ENCODE measurements around the gene LILRA5. TPM values are rescaled to one million over a fixed set of nuclear protein-coding genes. Genes with fewer than 3 reads are reported as not detected.
"Not testable (repeated sequence)": the region's sequence is repeated elsewhere in the genome, so short reads cannot be mapped to it uniquely, and the experiment has no call there.

Gene LILRA5
- total and polyA plus RNA-seq, 2 of the 4 experiments (the other 2 are of a cell fraction) = not detected

DNA sequence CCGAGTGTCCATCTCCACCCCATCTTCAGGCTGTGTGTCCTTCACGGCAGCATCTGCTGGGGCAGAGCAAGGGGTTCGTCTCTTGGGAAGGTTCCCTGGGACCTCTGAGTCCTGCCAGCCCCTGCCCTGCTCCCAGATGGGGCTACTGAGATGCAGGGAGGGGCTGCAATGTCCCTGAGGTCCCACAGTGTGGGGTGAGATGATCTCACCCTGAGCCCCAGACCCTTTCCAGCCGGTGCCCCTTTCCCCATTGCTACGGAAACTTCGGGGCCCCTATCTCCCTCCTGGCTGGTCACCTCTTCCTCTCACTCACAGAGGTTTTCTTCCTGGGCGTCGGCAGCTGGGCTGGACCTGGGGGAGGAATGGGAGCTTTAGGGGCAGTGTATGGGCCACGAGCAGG is 37.0 kb downstream of the LILRA5 start:
- intact Hi-C loops (cut with micrococcal nuclease) (no loop called here), in situ Hi-C loops (cut with MboI; ENCODE audit: low sequenced_read_pairs) (no loop called here), dilution Hi-C loops (cut with HindIII; ENCODE audit: low sequenced_read_pairs, unreplicated experiment) (no loop called here)
- H4K20me1 ChIP-seq (ENCODE audit: insufficient read depth, low read length) = no peaks in the 10 kb centered on the region
- no peaks in the 10 kb centered on the region for H3K4me1 ChIP-seq (ENCODE audit: control insufficient read depth, insufficient read depth, low read length)
- H3K56ac ChIP-seq (ENCODE audit: extremely low read depth, insufficient read depth, low read length) = no peak overlapping the region
- no peak overlapping the region for H4K5ac ChIP-seq (ENCODE audit: low read depth, low read length)
- no peak overlapping the region for H2AK5ac ChIP-seq (ENCODE audit: low read depth, low read length)
- ChIA-PET CTCF (no interaction called here), POLR2A (ENCODE audit: unreplicated experiment) (no interaction called here)
- H3K4me2 ChIP-seq (ENCODE audit: low read depth, low read length) = no peak overlapping the region
- no peak overlapping the region for H2BK5ac ChIP-seq (ENCODE audit: low read depth, low read length, poor library complexity, severe bottlenecking)
- no CpG with 5 or more reads among the region's 9 CpGs for WGBS, 2 experiments (ENCODE audit: extremely low coverage in 2 of 2, insufficient read length in 1 of 2)
- H3K27ac ChIP-seq (ENCODE audit: insufficient read depth, low read length) = no peak overlapping the region
- no peak overlapping the region for H3K18ac ChIP-seq (ENCODE audit: low read depth, low read length)
- H3K27me3 ChIP-seq (ENCODE audit: control insufficient read depth, insufficient read depth, low read length) = no peaks in the 10 kb centered on the region; the same call in 1 of the 2 replicates
- no peak overlapping the region for H3K23ac ChIP-seq (ENCODE audit: low read depth, low read length)
- H2BK120ac ChIP-seq (ENCODE audit: low read depth, low read length) = no peak overlapping the region
- no peaks in the 10 kb centered on the region for H3K9me1 ChIP-seq (ENCODE audit: insufficient read depth, low read length)
- H2BK15ac ChIP-seq (ENCODE audit: low read depth, low read length) = no peak overlapping the region
- no peaks in the 10 kb centered on the region for H3K79me1 ChIP-seq (ENCODE audit: low read depth in 1 of 2, low read length in 2 of 2)
- DNase-seq (no peak), ATAC-seq (ENCODE audit: low read depth) (no peak)
- no peak overlapping the region for H2BK20ac ChIP-seq (ENCODE audit: low read depth, low read length)
- H3K36me3 ChIP-seq (ENCODE audit: control insufficient read depth, insufficient read depth, low read length) = no peaks in the 10 kb centered on the region
- no peak overlapping the region for H3K4me3 ChIP-seq (ENCODE audit: insufficient read depth, low read depth, low read length)
- TF ChIP-seq RFX5 (IDR thresholded peaks at IDR 0.05; ENCODE audit: low read depth, low read length) (no peak), POLR2A (IDR thresholded peaks at IDR 0.05; ENCODE audit: low read depth, low read length) (no peak), MXI1 (IDR thresholded peaks at IDR 0.05; ENCODE audit: borderline replicate concordance, low read depth, low read length) (no peak), BHLHE40 (IDR thresholded peaks at IDR 0.05; ENCODE audit: low read depth, low read length) (no peak), NFE2L2 (IDR thresholded peaks at IDR 0.05; ENCODE audit: low read depth, low read length) (no peak), MAZ (IDR thresholded peaks at IDR 0.05; ENCODE audit: borderline replicate concordance, low read depth, low read length) (no peak), RCOR1 (IDR thresholded peaks at IDR 0.05; ENCODE audit: insufficient replicate concordance, low read length) (no peak)
- TF ChIP-seq, protein P1, sequence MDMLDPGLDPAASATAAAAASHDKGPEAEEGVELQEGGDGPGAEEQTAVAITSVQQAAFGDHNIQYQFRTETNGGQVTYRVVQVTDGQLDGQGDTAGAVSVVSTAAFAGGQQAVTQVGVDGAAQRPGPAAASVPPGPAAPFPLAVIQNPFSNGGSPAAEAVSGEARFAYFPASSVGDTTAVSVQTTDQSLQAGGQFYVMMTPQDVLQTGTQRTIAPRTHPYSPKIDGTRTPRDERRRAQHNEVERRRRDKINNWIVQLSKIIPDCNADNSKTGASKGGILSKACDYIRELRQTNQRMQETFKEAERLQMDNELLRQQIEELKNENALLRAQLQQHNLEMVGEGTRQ (IDR thresholded peaks at IDR 0.05; ENCODE audit: low read depth, low read length) = no peak
- H4K91ac ChIP-seq (ENCODE audit: insufficient read depth, low read depth, low read length) = no peak overlapping the region
- no peak overlapping the region for H3K4ac ChIP-seq (ENCODE audit: low read depth, low read length)
- H2AFZ ChIP-seq (replicated peaks; ENCODE audit: low read length, poor library complexity) = no peak overlapping the region
- no peak overlapping the region for H3K14ac ChIP-seq (replicated peaks; ENCODE audit: low read depth, low read length)
- no peak overlapping the region for H2AK9ac ChIP-seq (replicated peaks; ENCODE audit: low read depth, low read length, poor library complexity)
- no TSS peak for BruUV-seq (replicated peaks)
- H3K9ac ChIP-seq (ENCODE audit: low read depth, low read length) = no peak overlapping the region
- H3K9me3 ChIP-seq (ENCODE audit: control insufficient read depth, insufficient read depth, low read length) = no peaks in the 10 kb centered on the region
- H4K8ac ChIP-seq (ENCODE audit: low read depth in 2 of 2, low read length in 2 of 2) = no peak overlapping the region

- H3K9me1 ChIP-seq (ENCODE audit: insufficient read depth, low read length); H3K27ac ChIP-seq (ENCODE audit: insufficient read depth, low read length); H2AK5ac ChIP-seq (ENCODE audit: low read depth, low read length); CTCF ChIA-PET; H3K79me1 ChIP-seq (ENCODE audit: low read depth in 1 of 2, low read length in 2 of 2); in situ Hi-C loops (cut with MboI; ENCODE audit: low sequenced_read_pairs); H3K9ac ChIP-seq (ENCODE audit: low read depth, low read length); ATAC-seq (ENCODE audit: low read depth); intact Hi-C loops (cut with micrococcal nuclease); H2BK20ac ChIP-seq (ENCODE audit: low read depth, low read length); H3K23ac ChIP-seq (ENCODE audit: low read depth, low read length); H3K18ac ChIP-seq (ENCODE audit: low read depth, low read length); POLR2A ChIA-PET (ENCODE audit: unreplicated experiment); H3K4me3 ChIP-seq (ENCODE audit: insufficient read depth, low read depth, low read length); H2BK120ac ChIP-seq (ENCODE audit: low read depth, low read length); H3K9me3 ChIP-seq (ENCODE audit: control insufficient read depth, insufficient read depth, low read length); BruUV-seq (replicated peaks); H3K14ac ChIP-seq (replicated peaks; ENCODE audit: low read depth, low read length); H4K5ac ChIP-seq (ENCODE audit: low read depth, low read length); H2AFZ ChIP-seq (replicated peaks; ENCODE audit: low read length, poor library complexity); H4K91ac ChIP-seq (ENCODE audit: insufficient read depth, low read depth, low read length); H4K8ac ChIP-seq (ENCODE audit: low read depth in 2 of 2, low read length in 2 of 2); dilution Hi-C loops (cut with HindIII; ENCODE audit: low sequenced_read_pairs, unreplicated experiment); H3K4ac ChIP-seq (ENCODE audit: low read depth, low read length); H4K20me1 ChIP-seq (ENCODE audit: insufficient read depth, low read length); DNase-seq; H3K27me3 ChIP-seq (ENCODE audit: control insufficient read depth, insufficient read depth, low read length); H3K4me1 ChIP-seq (ENCODE audit: control insufficient read depth, insufficient read depth, low read length); H3K56ac ChIP-seq (ENCODE audit: extremely low read depth, insufficient read depth, low read length); H3K4me2 ChIP-seq (ENCODE audit: low read depth, low read length); H2BK15ac ChIP-seq (ENCODE audit: low read depth, low read length); H3K36me3 ChIP-seq (ENCODE audit: control insufficient read depth, insufficient read depth, low read length); H2AK9ac ChIP-seq (replicated peaks; ENCODE audit: low read depth, low read length, poor library complexity); H2BK5ac ChIP-seq (ENCODE audit: low read depth, low read length, poor library complexity, severe bottlenecking): not testable (repeated sequence)
- no CpG with 5 or more reads among the region's 9 CpGs for WGBS, 2 experiments (ENCODE audit: extremely low coverage in 2 of 2, insufficient read length in 1 of 2)
These were observed 38.5 kb downstream of the LILRA5 start for GRCh38 chr19:54274516-54274915.

Measured in IMR-90 (cell line).